HUDEP-2 (cell line): Measurements from ENCODE around the gene PRDM12.

ENCODE experiments used
- DNase-seq, 76 experiments: peaks; one replicate each; lab custom pipeline; 2025; ENCODE audit not compliant: unreplicated experiment in 76 of 76; lab: John Stamatoyannopoulos, UW

PRDM12 gene

DNA sequence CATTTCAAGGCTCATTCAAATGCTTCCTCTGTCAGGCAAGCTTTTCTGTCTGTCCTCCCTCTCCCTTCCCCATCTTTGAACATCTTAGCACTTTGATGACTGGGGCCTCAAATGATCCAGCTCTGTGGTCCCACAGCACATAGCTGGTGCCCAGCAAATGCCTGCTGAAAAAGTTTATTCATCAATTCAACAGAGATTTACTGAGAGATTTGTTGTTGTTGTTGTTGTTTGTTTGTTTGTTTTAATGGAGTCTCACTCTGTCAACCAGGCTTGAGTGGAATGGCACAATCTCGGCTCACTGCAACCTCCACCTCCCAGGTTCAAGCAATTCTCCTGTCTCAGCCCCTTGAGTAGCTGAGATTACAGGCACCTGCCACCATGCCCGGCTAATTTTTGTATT, 23.2 kb downstream of the PRDM12 start:
- no peak for DNase-seq

DNA sequence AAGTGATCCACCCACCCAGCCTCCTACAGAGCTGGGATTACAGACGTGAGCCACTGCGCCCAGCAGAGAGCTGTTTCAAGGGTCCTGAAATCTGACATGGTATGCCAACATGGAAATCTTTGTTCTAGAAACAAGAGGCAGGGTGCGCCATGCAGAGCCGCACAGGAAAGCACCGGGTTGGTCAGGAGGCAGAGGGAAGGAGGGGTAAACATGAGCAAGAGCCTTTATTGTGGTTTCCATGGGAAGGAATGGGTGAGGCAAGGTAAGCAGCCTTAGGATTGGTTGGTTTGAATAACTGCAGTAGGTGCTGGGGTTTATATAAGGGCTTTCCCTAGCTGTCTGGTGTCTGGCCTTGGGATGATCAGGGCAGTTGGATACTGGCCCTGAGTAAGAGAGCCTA, 23.7 kb downstream of the PRDM12 start:
- DNase-seq: no peak

GRCh38 chr9:130689572-130689936, 25.2 kb downstream of the PRDM12 start:
- DNase-seq: no peak

GRCh38 chr9:130689937-130690700, 25.7 kb downstream of the PRDM12 start:
- DNase-seq: peak in 46 of 76 experiments; percentile 11 to 75 (median 38)

GRCh38 chr9:130692321-130692720, 27.9 kb downstream of the PRDM12 start:
- peak in 1 of 76 experiments; percentile 10 for DNase-seq

GRCh38 chr9:130693101-130693425, 28.7 kb downstream of the PRDM12 start:
- DNase-seq: no peak

GRCh38 chr9:130693426-130694191, 29.2 kb downstream of the PRDM12 start, which contains the start of gene EXOSC2:
Gene EXOSC2, plus strand, starts transcription at chr9:130693780. Its CDS starts 12 bp downstream, at chr9:130693792.
- DNase-seq: peak in 75 of 76 experiments; percentile 48 to 98 (median 95)

- peak in 2 of 76 experiments; percentile 2 to 33 for DNase-seq
Measured at GRCh38 chr9:130694205-130694604, 29.8 kb downstream of the PRDM12 start.

GRCh38 chr9:130696139-130696650, 31.8 kb downstream of the PRDM12 start:
- DNase-seq: no peak

GRCh38 chr9:130696996-130697395, 32.6 kb downstream of the PRDM12 start:
- DNase-seq: no peak

GRCh38 chr9:130698514-130698913, 34.1 kb downstream of the PRDM12 start:
- no peak for DNase-seq

GRCh38 chr9:130699047-130699446, 34.7 kb downstream of the PRDM12 start:
- no peak for DNase-seq

GRCh38 chr9:130701059-130702022, 36.9 kb downstream of the PRDM12 start:
- DNase-seq: peak in 65 of 76 experiments; percentile 12 to 77 (median 53)

DNA sequence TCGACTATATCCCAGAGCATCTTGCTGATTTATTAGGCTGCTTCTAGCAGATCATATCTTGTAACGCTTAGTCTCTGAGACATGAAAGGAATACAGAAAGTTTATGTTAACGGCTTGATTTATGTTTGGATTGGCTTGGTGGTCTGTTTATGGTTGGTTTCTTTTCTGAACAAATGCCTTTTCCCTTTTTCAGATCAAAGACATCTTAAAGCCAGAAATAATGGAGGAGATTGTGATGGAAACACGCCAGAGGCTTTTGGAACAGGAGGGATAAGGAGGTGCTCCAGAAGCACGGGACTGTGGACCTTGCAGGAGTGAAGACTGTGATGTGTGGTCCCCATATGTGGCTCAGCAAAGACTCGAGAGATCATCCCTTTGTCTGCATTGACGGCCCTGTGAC, 39.1 kb downstream of the PRDM12 start:
- no peak for DNase-seq

DNA sequence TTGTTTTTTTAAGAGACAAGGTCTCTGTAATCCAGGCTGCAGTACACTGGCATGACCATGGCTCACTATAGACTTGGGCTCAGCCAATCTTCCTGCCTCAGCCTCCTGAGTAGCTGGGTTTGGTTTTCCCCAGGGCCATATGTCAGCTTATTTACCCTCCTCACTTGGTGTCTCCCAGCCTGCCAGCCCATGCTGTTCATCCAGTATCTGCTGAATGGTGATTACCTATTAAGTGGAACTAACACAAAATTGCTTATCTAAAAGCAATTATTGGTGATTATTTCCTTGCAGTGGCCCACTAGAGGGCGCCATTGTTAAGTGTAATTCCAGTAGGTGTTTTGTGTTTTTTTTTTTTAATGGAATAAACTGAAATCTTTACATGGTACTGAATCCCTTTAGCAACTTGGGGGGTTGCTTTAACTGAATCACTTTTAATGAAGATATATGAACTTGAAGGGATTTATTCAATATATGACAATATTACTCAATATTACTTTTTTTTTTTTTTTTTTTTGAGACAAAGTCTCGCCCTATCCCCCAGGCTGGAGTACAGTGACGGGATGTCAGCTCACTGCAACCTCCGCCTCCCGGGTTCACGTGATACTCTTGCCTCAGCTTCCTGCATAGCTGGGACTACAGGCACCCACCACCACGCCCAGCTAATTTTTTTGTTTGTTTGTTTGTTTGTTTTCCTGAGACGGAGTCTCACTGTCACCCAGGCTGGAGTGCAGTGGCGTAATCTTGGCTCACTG, 43.0 kb downstream of the PRDM12 start:
- DNase-seq: peak in 51 of 76 experiments; percentile 4 to 62 (median 30)

DNA sequence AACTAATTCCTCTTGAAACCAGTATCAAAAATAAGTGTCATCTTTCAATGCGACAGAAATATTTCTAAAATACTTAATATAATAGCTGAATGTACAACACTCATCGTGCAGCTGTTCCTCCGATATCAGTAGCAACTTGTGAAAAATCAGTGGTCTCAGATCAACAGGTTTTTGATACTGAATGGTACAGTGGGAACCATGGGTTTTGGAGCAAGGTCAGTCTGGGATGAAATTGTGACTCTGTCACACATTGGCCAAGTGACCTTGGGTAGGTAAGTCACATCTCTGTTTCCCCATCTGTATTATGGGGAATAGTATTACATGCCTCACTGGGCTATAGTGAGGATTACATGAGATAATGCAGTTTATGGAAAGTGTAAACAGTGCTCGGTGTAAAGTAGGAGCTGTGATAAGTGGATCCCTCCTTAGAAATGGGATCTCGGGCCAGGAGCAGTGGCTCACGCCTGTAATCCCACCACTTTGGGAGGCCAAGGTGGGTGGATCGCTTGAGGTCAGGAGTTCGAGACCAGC, 46.5 kb downstream of the PRDM12 start:
- DNase-seq: no peak

DNA sequence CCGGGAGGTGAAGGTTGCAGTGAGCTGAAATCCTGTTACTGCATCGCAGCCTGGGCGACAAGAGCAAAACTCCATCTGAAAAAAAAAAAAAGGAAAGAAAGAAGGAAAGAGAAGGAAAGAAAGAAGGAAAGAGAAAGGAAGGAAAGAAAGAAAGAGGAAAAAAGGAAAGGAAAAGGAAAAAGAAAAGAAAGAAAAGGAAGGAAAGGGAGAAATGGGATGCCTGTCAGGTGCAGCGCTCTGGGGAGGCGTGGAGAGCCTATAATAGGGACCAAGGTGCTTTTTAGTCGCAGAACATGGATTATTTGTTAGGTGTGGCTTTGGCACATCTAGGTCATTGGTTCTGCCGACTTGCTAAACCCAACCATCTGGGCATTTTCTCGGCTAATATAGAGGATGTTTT, 47.1 kb downstream of the PRDM12 start:
- DNase-seq: no peak

GRCh38 chr9:130712564-130713285, 48.3 kb downstream of the PRDM12 start:
- peak in 75 of 76 experiments; percentile 47 to 99 (median 95) for DNase-seq
